ENCODE results near the gene FIGNL2.

- TF ChIP-seq POLR2AphosphoS5 (IDR thresholded peaks at IDR 0.05): no peak
- no peak for TF ChIP-seq CTCF (IDR thresholded peaks at IDR 0.05)
- TF ChIP-seq EP300 (IDR thresholded peaks at IDR 0.05): no peak
- TF ChIP-seq POLR2A (IDR thresholded peaks at IDR 0.05): no peak
Observed at GRCh38 chr12:51793201-51793600, 55.3 kb downstream of the FIGNL2 start.

Data from upper lobe of left lung (tissue), 4 donors.